SW 1271 (cell line): ENCODE results near the gene MLLT11.
"Not testable (repeated sequence)": the region's sequence is repeated elsewhere in the genome, so short reads cannot be mapped to it uniquely, and the experiment has no call there.

Experiments used
- DNase-seq, 2 experiments: peaks; one replicate each; lab custom pipeline; 2025; lab: John Stamatoyannopoulos, UW

The MLLT11 gene

DNA sequence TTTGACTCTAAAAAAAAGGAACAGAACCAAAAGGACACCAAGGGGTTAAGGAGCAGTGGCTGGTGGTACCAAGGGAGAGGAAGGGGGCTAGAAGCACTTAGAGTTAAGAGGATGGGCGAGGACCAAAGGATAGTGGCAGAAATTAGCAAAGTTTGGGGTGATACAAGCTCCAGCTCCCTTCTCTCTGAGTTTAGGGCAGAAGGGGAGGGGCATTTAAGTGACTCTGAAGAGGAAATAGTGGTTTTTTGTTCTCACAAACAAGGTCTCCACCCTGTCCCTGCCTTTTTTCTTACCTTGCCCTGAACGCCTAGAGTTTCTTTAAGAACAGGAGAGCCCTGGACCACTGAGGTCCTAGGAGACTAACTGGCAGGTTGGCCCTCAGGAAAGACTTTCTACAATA, 4.0 kb upstream of the MLLT11 start:
- DNase-seq = no peak

DNA sequence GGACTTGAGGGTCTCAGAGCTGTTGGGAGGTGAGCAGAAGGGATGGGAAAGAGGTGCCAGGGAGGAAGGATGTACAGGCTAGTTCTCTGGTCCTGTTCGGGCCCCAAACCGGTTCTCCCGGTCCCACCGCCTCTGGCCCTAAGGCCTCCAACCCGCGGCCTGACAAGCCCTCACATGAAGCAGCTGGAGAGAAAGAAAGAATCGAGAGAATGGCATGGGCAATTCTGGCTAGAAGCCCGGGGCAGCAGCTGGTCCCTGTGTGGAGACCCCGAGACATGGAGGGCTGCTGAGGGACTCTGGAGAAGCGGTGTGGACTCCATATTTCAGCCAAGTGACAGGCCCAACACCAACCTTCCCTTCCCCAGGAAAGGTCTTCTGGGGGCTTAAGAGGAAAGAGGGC, 1.5 kb upstream of the MLLT11 start:
- no peak for DNase-seq

DNA sequence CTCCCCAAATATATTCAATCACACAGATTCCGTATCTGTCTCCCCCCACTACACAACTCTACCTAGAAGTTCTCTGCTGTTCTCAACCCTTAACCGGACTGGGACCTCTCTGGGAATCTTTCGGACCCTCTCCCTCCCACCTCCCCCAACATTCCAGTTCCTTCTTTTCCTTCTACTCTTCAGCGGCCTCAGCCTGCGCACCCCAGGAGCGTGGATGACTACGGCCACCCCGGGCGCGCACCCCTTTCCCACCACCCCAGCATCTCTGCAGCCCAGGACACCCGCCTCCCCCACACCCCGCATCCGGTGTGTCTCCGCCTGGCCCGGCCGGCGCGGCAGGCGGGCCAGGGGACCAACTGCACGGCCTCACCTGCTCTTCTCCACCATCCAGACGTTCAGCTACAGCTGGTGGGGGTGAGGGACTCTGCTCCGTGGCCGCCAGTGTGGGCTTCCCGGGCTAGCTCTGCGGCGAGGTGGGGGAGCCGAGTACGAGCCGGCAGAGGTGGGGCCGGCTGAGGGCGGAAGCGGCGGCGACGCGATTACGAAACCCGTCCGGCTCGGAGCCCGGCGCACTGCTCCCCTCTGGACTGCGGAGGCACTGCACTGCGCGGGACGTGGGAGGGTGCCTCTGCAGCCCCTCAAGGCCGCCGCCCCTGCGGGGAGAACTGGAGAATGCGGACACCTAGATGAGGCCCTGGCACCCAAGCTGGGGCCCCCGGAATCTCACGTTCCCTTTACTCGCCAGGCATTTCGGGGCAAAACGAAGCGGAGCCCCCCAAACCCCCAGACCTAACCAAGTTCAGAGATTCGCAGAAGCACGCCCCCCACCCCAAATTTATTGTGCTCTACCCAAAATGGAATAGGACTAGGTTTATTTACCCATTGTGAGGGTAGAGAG, 839 bp upstream of the MLLT11 start, which contains the start of gene CDC42SE1:
TSS of gene CDC42SE1 (minus strand) at position 514 of the 898 bp plus-strand sequence. CDS start 3,892 bp downstream, outside the sequence.
- peak; percentile 13 to 56 for DNase-seq

DNA sequence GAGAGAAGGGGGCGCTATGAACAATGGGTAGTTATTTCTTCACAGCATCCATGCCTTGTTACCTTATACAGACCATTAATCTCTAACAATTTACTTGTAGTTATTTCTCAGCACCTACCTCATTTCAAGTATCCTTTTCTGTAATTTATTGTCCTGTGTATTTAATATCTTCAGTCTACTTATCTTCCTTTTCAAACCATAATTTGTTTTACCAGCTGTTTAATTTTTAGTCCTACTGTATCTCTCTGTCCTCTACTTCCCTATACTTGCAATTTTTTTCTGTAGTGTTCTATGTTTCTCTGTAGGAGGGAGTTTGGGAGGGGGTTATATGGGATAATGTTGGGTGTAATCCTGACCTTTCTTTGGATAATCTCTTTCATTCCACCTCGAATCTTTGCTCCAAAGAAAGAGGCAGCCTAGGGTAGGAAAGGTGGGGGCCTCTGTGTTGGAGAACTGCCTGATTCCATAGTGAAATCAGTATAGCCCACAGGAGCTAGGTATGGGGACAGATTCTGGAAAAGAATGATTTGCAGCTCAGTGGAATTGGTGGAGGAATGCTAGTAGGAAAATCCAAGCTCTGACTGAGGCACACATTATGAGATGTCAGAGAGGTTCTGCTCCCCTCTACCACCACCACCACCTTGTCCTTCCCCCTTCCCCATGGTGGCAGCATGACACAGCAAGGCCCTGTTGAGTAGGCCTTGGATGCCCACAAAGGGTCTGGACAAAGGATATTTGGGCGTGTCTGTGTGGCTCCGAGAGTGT, 642 bp downstream of the MLLT11 start:
- DNase-seq = no peak

DNA sequence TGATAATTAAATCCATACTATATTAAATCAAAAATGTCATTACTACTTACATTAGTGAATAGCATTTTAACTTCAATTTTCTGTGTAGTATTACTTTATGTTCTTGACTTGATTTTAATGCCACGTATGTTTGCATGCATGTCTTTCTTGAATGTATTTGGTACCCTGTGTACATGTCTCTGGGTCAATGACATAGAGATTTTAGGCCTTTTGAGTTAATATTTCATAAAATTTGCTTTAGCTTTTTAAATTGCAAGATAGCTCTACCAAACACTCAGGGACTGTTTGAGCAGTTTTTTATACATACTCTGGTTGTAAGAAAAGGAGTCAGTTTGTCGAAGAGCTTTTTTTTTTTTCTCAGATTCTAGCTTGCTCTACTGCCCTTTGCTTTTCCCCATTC, 1.5 kb downstream of the MLLT11 start:
- DNase-seq = no peak

DNA sequence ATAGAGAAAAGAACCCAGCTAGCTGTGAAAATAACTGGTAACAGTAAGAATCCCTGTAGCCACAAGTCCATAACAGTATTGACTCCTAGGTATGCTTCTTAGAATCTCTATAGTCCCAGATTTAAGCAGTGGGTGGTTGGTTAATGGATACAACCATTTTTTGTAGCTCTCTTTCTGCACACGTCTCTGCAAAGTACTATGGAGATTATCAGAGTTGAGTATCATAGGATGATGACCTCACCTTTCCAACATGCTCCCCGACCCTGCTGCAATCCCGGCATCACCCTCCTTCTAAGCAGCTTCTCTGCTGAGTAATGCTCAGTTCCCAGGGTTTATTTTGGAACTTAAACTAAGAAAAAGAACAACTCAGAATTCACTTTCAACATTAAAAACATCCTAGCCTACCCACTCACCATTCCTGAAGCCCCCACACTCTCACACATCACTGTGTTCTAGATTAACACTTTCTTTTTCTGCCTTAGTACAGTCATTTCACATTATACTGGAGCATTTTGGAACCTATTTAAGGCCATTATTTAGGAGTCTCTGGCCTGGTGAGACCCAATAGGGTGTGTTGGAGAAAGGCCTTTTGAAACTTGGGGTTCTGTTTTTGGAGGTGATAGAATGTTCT, 2.7 kb downstream of the MLLT11 start:
- DNase-seq = no peak

DNA sequence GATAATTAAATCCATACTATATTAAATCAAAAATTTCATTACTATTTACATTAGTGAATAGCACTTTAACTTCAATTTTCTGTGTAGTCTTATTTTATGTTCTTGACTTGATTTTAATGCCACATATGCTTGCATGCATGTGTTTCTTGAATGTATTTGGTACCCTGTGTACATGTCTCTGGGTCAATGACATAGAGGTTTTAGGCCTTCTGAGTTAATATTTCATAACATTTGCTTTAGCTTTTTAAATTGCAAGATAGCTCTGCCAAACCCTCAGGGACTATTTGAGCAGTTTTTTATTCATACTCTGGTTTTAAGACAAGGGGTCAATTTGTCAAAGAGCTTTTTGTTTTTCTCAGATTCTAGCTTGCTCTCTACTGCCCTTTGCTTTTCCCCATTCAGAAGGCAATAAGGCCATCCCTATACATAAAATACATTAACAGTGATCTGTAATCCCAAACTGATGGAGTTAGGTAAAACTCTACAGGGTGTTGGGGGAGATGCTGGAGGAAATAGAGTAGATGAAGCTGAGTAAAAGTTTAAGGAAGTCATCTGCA, 5.0 kb downstream of the MLLT11 start:
- no peak for DNase-seq

DNA sequence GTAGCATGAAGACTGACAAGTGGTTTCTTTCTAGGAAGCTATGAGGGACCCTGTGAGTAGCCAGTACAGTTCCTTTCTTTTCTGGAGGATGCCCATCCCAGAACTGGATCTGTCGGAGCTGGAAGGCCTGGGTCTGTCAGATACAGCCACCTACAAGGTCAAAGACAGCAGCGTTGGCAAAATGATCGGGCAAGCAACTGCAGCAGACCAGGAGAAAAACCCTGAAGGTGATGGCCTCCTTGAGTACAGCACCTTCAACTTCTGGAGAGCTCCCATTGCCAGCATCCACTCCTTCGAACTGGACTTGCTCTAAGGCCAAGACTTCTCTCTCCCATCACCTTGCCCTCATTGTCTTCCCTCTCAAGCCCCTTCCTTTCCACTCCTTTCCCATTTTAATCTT, 7.0 kb downstream of the MLLT11 start:
- DNase-seq = no peak

DNA sequence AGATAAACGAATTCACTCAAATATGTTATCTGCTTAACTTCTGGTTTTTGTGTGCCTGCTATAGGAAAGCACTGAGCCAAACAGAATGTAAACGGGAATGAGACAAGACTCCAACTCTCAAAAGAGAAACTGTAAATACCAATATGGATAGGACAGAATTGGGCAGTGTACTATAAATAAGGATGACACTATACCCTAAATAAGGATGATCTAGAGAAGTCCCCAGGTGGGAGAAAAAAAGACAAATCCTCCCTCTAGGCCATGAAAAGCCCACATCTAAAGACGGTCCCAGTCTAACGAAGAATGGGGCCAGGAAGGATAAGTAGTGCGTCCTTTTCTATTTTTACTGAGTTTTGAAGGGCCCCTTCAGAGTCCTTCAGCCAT, 8.9 kb downstream of the MLLT11 start:
- no peak for DNase-seq

DNA sequence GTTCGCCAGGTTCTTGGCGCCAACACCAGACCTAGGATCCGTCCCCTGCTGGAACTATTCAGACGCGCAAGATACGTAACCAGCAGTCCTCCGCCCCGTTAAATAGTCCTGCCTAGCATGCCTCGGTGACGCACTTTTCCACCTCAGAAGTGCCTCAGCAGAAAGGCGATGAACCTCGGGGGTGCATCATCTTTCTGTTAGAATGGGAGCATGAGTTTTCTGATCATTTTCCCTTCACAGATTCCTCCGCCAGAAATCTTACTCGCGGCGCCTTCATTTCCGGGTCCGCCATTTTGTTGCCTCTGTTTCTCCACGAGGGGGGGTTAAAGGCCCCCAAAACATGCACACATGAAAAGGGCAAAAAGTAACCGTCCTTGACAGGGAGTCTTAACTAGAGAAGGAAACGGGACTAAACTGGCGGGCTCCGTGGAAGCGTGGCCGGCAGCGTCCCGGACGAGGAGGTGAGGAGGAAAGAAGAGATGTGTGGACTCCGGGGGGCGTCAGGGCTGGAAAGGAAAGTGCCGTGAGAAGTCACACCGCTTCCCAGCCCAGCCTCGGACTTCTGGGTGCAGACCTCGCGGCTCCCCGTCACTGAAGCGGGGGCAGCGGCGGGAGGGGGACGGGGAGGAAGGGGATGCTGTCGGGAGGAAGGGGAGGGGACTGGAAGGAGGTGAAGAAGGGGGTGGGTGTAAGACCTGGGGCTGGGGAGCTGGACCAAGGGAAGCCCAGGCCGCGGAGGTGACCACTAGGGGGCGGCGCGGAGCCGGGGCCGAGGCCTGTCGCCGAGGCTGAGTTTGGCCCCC, 10.5 kb downstream of the MLLT11 start, which contains the start of gene GABPB2:
TSS of gene GABPB2 (plus strand) at position 288 of the 803 bp plus-strand sequence. CDS start 17,429 bp downstream, outside the sequence.
- DNase-seq = peak; percentile 68 to 88

DNA sequence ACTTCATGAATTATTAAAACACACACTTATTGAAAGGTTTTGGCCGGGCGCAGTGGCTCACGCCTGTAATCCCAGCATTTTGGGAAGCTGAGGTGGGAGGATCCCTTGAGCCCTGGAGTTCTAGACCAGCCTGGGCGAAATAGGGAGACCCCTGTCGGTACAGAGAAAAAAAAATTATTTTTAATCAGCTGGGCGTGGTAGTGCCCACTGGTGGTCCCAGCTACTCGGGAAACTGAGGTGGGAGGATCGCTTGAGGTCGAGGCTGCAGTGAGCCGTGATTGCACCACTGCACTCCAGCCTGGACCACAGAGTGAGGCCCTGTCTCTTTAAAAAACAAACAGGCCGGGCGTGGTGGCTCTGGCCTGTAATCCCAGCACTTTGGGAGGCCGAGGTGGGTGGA, 12.0 kb downstream of the MLLT11 start:
- no peak for DNase-seq

DNA sequence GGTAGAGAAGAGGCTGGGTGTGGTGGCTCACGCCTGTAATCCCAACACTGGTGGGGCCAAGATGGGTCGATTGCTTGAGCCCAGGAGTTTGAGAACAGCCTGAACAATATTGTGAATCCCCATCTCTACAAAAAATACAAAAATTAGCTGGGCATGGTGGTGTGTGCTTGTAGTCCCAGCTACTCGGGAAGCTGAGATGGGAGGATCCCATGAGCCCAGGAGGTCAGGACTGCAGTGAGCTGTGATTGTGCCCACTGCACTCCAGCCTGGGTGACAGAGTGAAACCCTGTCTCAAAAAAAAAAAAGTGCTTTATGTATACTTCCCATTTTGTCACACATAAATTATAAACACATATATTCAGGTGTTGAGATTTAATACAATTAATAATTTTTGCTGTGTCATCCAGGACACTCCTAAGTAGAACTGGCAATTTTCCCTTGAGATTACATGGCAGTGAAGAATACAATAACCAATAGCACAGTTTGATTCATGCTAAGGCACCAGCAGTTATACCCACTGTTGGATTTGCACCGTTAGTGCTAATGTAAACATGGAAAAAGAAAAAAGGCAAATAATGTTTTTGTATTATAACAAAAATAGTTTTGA, 25.9 kb downstream of the MLLT11 start:
- no peak for DNase-seq

DNA sequence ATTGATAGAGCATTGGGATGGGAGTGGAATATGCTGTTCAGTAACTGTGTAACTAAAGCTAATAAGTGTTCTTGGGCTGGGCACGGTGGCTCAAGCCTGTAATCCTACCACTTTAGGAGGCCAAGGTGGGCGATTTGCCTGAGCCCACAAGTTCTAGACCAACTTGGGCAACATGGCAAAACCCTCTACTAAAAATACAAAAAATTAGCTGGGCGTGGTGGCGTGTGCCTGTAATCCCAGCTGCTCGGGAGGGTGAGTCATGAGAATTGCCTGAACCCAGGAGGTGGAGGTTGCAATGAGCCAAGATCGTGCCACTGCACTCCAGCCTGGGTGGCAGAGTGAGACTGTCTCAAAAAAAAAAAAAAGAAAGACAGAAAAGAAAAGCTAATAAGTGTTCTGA, 37.2 kb downstream of the MLLT11 start:
- DNase-seq = not testable (repeated sequence)

DNA sequence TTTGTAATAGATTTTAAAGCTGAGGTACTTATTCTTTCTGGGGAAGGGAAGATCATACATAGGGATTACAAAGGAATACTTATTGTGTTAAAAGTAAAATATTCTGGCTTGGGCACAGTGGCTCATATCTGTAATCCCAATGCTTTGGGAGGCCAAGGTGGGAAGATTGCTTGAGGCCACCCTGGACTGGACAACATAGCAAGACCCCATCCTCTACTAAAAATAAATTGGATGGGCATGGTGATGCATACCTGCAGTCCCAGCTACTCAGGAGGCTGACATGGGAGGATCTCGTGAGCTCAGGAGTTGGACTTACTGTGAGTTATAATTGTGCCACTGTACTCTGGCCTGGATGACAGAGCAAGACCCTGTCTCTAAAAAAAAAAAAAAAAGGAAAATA, 37.9 kb downstream of the MLLT11 start:
- no peak for DNase-seq

DNA sequence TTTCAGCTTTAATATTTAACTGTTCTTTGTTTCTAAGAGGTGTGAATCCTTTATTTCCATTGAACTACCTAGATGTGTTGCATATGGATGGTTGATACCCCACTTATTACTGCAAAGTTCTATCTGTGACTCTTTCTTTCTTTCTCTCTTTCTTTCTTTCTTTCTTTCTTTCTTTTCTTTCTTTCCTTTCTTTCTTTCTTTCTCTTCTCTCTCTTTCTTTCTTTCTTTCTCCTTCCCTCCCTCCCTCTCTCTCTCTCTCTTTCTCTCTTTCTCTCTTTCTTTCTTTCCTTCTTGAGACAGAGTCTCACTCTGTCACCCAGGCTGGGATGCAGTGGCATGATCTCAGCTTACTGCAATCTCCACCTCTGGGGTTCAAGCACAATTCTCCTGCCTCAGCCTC, 44.4 kb downstream of the MLLT11 start:
- no peak for DNase-seq

DNA sequence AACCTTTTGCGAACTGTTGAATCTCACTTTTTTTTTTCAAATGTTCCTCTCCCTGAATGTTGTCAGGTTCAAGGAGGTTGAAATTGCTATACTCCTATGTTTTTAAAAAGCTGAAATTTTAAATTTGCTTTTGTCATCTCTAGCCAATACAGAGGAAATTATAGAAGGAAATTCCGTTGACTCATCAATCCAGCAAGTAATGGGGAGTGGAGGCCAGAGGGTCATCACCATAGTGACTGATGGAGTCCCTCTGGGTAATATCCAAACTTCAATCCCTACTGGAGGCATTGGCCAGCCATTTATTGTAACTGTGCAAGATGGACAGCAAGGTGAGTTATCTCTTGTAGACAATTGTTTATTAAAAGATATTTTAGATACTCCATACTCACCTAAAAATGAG, 46.7 kb downstream of the MLLT11 start:
- no peak for DNase-seq

DNA sequence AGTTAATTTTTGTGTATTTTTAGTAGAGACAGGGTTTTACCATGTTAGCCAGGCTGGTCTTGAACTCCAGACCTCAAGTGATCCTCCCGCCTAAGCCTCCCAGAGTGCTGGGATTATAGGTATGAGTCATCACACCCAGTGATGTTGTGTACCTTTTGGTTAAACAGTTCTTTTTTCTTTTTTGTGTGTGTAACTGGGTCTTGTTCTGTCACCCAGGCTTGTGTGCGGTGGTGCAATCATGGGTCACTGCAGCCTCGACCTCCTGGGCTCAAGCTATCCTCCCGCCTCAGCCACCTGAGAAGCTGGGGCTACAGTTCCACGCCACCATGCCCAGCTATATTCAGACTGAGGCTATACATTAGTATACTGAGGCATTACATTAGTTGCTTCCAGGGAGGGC, 48.1 kb downstream of the MLLT11 start:
- no peak for DNase-seq

DNA sequence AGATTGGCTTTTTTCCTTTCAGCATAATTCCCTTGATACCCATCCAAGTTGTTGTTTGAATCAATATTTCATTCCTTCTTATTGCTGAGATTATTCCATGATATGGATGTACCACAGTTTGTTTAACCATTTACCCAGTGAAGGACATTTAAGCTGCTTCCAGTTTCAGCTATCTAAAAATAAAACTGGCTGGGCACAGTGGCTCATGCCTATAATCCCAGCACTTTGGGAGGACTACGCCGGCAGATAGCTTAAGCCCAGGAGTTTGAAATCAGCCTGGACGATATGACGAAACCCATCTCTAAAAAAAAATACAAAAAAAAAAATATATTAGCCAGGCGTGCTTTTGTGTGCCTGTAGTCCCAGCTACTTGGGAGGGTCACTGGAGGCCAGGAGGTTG, 53.7 kb downstream of the MLLT11 start:
- DNase-seq = no peak
